Amygdala (tissue), 56 donors: ENCODE data around the gene NFASC.

Source experiments
- DNase-seq, 56 donors: peaks; one replicate each; lab custom pipeline; 2025; lab: John Stamatoyannopoulos, UW

The NFASC gene

DNA sequence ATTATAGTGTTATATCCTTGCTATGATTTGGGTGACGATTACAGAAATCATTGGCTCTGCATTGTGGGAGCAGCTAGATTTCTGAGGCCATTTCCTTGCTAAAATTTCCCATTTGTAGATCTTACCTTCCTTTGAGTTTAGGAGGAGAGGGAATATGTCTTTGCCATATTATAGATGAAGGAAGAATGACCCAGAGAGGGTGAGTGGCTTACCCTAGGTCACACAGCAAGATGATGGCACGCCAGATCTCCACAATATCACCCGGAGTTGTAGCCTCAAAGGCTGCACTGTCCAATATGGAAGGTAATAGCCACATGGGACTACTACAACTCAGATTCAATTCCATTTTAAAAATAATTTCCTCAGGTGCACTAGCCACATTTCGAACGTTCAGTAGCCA, 182.6 kb downstream of the NFASC start:
- no peak for DNase-seq

DNA sequence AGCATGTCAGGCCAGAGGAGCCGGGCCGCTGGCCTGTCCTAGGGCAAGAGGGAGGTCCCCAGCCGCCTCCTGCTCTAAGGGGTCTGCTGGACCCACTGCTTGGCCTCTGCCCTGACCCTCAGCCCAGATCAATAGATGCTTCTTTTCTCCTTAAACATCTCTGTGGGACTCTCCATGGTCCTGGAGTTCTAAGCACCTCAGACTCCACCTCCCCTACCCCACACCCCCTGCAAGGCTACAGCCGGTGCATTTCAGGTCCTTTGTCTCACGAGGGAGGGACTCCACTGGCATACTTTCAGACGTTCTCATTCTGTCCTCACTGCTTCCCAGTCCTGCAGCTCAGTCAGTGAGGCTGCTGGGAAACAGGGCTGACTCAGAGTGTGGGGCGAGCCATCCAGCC, 183.4 kb downstream of the NFASC start:
- DNase-seq = no peak

DNA sequence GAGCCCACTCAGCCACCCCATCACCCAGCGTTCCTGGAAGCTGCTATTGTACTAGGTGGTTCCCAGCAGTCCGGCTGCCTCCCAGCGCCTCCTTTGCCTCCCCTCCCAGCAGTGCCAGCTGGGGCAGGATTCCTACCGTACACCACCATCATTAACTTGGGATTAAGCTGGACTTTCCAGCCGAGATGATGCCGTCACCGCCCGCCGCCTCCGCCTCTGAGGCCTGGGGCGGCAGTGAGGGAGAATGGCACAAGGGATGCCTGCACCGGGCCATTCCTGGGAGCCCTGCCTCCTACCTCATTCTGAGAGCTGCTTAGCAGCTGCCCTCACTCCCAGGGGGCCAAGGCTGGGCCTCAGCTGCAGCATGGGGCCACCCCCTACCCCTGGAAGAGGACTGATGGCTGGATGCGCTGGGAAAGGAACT, 185.5 kb downstream of the NFASC start:
- DNase-seq = no peak

DNA sequence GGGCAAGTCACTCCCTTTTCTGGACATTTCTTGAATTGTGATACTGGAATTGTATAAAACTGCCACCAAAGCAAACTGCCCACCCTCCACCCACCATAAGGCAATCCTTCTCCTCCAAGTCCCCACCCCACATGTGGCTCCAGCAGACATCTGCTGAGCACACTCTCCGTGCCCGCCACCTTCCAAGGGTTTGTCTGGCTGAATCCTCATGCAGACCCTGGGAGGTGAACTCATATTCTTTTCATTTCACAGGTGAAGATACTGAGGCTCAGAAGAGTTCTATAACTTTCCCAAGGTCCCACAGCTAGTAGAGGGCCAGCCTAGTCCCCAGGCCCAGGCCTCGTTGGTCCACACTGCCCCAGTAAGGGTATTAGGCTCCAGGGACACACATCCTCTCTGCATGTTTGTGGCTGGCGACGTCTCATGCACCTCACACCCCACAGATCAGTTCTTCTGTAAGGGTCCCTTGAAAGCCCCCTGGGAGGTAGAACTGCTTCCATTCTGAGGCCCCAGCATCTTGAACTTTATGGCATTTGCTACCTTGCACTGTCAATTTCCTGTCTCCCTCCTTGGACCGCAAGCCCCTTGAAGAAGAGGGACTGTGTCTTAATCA, 186.4 kb downstream of the NFASC start:
- no peak for DNase-seq

DNA sequence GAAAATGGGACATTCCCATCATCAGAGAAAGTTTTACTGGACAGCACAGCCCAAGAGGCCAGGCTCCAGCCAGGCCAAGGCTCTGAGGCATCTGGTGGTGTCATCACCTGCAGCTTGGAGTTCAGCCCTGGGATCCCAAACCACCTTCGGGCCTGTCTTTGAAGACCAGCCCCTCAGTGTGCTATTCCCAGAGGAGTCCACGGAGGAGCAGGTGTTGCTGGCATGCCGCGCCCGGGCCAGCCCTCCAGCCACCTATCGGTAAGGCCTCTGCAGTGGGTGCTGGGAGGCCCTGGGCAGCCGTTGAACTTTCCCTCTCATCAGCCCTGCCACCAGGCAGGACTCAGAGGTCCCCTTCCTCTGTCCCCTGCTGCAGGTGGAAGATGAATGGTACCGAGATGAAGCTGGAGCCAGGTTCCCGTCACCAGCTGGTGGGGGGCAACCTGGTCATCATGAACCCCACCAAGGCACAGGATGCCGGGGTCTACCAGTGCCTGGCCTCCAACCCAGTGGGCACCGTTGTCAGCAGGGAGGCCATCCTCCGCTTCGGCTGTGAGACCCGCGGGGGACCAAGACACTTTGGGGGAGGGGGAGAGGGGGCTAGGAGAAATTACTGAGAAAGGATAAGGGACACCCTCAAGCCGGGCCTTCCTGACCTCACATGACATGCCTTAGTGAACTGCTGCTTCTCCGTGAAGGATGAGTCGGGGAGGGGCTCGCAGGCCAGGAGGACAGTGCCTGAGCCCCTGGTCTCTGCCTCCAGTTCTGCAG, 187.3 kb downstream of the NFASC start:
- DNase-seq = no peak

DNA sequence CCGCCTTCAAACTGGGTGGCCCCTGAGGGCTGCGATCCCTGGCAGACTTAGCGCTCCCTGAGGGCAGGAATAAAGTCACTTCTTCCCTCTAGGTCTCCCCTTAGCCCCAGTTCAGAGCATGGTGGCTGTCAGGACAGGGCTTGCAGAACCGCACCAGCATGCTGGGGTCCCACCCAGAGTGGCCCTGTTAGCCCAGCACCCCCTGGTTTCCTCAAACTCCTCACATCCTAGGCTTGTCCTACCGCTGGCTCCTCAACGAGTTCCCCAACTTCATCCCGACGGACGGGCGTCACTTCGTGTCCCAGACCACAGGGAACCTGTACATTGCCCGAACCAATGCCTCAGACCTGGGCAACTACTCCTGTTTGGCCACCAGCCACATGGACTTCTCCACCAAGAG, 188.2 kb downstream of the NFASC start:
- no peak for DNase-seq

DNA sequence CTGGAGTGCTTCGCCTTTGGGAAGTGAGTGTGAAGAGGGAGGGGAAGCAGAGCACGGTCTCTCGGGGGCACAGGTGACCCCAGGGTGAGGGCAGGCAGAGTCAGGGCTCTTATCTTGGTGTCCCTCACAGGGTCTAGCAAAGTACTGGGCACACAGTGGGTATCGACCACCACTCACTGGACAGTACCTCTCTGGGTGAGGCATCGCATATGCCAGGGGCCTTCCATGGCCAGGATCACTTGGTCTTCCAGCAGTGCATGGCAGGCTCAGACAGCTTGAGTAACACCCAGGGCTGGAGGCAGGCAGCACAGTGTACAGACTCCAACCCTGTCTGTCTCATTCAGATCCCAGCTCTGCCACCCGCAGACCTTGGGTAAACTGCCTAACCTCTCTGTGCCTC, 189.0 kb downstream of the NFASC start:
- DNase-seq = no peak

DNA sequence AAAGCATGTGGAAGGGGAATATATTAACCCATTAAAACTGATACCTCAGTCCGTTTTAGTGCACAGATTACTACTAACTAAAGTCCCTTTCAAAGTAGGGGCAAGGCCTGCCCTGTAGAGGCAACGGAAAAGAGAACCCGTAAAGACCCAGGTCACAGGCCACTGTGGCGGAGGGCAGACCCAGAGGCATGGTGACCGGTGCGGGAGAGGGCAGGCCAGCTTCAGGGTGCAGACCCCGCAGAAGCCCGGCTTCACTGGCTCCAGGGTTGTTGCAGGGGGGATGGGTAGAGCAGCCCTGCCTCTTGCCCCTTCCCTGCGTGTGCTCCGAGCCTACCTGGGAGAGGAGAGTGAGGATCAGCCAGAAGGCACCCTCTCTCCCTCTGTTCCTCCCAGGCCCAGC, 190.1 kb downstream of the NFASC start:
- DNase-seq = no peak

DNA sequence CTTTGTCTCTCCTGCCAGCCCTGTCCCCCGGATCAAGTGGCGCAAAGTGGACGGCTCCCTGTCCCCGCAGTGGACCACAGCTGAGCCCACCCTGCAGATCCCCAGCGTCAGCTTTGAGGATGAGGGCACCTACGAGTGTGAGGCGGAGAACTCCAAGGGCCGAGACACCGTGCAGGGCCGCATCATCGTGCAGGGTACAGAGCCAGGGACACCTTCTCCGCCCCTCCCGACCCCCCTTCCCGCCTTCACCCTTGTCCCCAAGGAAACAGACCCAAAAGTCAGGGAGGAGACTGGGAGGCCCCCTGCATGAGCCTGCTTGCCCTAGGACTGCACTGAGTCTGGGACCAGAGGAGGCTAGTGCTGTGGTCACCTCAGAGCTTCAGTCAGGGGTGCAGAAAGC, 190.6 kb downstream of the NFASC start:
- DNase-seq = no peak

DNA sequence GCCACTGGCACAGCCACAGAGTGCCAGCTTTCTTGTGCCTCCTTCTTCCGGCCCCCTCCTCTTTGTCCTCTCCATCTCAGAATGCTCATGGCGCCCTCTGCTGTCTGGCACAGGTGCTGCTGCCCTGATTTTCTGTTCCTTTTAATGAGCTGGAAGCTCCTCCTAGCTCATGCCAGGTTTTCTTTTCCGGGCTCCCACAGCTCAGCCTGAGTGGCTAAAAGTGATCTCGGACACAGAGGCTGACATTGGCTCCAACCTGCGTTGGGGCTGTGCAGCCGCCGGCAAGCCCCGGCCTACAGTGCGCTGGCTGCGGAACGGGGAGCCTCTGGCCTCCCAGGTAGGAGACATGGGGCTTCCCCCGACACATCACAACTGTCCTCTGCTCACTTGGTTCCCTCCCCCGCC, 191.0 kb downstream of the NFASC start:
- DNase-seq = peak in 52 of 56 donors; percentile 31 to 90 (median 71)

DNA sequence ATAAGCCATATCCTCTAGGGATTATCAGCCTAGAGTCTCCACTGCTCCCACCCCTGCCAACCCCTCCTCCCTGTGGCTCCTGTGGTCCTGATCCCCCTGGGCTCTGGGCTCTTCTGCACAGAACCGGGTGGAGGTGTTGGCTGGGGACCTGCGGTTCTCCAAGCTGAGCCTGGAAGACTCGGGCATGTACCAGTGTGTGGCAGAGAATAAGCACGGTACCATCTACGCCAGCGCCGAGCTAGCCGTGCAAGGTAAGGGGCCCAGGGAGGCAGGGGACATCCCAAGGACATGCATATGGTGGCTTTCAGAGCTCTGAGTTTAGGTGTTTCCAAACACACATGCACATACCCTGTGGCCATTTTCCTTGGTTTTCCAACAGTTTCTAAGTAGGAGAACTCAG, 191.7 kb downstream of the NFASC start:
- no peak for DNase-seq

DNA sequence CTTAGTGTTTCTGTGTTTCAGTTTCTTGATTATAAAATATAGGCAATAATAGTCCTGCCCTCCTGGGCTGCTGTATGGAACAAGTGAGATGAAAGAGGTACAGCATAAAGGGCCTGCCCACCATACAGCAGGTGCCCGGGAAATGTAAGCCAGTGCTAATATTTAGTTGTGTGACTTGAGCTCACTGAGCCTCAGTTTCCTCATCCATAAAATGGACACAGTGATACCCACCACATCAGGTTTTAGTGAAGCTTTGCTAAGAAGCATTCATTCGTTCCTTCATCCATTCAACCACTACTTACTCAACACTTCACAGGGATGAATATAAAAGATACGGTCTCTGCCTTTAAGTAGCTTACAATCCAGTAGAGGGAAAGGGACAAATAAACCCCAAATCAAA, 192.2 kb downstream of the NFASC start:
- DNase-seq = no peak

DNA sequence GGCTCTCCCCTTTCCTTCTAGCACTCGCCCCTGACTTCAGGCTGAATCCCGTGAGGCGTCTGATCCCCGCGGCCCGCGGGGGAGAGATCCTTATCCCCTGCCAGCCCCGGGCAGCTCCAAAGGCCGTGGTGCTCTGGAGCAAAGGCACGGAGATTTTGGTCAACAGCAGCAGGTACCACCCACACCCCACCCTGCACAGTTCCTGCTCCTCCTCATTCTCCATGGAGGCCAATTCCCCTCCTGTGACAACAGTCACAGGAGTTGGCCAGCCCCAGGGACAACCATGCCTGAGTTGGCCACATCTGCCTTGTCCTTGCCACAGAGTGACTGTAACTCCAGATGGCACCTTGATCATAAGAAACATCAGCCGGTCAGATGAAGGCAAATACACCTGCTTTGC, 193.6 kb downstream of the NFASC start:
- DNase-seq = no peak

DNA sequence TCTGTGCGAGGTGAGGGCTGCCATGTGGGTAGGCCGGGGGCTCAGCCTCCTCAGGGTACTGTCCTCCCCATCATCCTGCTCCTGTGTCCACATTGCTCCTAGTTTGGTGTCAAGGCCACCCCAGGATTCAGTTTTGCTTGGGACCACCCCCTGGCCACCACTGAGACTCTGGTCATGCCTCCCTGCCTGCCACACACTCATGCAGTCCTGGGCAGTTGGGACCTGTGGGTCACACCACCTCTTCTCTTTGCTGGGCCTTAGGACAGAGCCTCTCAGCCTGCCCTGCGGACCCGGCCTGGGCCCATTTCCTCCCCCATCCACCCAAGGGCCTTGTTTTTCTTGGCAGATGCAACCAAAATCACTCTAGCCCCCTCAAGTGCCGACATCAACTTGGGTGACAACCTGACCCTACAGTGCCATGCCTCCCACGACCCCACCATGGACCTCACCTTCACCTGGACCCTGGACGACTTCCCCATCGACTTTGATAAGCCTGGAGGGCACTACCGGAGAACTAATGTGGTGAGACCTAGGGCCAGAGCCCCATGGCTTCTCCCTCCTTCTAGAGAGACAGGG, 194.2 kb downstream of the NFASC start:
- no peak for DNase-seq

DNA sequence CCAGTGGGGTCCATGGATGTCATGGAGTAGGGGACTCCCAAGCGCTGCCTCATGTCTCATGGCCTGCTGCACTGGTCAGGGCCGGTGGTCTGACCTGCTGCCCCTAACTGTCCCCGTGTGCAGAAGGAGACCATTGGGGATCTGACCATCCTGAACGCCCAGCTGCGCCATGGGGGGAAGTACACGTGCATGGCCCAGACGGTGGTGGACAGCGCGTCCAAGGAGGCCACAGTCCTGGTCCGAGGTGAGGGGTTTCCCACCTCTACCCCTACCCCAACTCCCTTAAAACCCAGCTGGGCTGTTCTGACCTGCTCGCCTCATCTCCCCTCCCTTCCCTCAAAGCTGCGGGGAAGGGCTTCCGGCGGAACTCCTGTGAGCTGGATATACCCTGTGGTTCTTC, 195.0 kb downstream of the NFASC start:
- DNase-seq = no peak

DNA sequence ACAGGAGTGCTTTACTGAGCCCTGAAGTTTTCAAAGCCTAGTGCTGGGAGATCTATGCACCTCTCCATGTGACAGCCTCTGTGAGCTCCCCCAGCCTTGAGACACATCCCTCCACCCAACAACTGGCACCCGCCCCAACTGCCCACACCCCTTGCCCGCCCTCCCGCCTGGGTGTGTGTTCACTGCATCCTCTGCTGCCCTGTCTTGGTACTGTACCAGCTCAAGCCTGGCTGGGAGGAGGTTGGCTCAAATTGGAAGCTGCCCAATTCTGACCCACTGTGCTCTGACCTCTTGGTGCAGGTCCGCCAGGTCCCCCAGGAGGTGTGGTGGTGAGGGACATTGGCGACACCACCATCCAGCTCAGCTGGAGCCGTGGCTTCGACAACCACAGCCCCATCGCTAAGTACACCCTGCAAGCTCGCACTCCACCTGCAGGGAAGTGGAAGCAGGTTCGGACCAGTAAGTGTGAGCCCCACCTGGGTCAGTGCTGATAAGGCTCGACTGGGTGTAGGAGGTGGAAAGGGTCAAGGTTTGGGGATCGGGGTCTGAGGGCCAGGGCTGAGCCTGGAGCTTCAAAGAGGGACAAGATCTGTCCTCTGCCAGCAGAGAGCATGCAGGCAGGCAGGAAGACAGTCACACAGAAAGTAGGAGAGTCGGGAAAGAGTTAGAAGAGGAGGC, 195.6 kb downstream of the NFASC start:
- DNase-seq = no peak

DNA sequence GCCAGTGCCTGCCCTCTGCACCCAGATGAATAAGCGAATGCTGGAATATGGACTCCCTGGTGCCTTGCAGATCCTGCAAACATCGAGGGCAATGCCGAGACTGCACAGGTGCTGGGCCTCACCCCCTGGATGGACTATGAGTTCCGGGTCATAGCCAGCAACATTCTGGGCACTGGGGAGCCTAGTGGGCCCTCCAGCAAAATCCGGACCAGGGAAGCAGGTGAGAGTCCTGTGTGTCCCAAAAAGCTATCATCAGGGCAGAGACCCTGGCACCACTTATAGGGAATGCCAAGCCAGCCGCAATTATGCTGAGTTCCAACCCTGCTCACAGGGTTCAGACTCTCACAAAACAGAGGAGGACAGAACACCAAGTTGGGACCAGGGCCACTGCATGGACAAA, 196.4 kb downstream of the NFASC start:
- DNase-seq = no peak

DNA sequence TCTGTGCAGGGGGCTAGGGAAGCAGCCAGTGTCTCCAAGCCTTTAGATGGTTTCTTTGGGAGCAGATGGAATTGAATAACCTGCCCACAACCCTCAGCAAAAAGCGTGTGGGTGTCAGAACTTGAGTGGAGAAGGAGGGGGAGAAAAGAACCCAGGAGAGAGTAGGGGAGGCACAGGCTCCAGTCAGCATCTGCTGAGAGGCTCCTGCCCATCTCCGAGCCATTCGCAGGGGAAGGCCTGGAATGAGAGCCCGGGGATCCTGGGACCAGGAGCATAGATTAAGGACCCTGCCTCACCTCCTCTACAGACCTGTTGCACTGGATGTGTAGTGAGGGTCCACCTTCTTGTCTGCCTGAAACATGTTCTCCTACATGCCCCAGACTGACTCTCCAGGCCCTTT, 197.3 kb downstream of the NFASC start:
- no peak for DNase-seq

DNA sequence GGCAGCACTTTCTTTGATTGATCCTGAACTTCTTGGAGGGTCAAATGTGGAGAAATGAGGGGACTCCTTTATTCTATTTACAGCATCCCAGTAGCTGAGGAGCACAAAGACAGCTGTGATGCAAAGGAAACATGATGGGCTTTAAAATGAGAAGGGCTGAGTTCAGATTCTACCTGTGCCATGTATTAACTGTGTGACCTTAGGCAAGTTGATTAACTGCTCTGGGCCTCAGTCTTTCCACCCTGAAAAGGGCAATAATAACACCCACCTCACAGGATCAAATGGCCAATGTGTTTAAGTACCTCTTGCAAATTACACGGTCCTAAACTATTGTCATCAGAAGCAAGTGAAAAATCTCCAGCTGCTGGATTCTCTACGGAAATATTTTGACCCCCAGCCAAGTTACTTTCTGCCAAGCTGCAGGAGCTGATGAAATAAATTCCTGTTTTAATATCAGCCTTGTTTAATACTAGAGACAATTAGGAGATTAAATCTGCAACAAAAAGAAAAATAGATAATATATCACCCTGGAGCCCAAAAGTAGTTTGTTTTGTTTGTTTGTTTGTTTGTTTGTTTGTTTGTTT, 197.9 kb downstream of the NFASC start:
- no peak for DNase-seq

DNA sequence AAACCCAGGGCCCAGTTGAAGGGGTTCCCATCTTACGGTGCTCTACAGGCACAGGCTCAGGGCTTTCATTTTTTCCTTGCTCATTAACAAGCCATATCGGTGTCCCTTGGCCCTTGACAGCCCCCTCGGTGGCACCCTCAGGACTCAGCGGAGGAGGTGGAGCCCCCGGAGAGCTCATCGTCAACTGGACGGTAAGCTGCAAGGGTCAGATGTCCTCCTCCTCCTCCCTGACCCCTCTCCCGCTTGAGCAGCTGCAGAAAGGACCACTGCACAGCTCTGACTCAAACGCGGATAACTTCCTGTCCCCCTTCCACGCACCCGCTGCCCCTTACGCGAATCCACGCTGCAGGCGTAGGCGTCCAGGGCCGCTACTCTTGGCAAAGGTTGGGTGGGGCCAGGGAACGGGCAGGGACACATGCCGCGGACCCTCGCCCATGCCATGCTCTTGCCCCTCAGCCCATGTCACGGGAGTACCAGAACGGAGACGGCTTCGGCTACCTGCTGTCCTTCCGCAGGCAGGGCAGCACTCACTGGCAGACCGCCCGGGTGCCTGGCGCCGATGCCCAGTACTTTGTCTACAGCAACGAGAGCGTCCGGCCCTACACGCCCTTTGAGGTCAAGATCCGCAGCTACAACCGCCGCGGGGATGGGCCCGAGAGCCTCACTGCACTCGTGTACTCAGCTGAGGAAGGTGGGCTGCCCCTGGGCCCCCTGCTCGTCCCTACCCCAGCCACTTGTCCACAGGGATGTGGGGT, 198.9 kb downstream of the NFASC start:
- no peak for DNase-seq

DNA sequence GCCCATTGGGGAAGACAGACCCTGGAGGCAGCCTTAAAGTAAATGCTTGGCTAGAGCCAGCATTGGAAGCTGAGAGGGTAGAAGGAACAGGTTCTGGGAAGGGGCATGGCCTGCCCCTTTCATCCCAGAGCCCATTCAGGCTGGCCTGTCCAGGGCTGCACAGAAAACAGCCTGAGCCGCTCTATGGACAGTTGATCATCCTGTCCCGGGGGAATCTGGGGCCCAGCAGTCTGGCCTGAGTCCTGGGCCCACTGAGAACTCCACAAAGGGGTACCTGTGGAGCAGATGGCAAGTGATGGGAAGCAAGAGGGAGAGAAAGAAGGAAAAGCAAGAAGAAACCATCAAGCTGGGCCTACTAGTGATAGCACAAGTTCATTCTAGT, 200.4 kb downstream of the NFASC start:
- DNase-seq = no peak
